GM18511 (cell line): ENCODE data around the gene PDHX.
"Not testable (repeated sequence)": the region's sequence is repeated elsewhere in the genome, so short reads cannot be mapped to it uniquely, and the experiment has no call there.

Source experiments
- ATAC-seq: cut with Tn5 transposase; IDR thresholded peaks from one replicate; pipeline ENCODE4 v1.9.1; 2021; ENCODE audit warnings: mild to moderate bottlenecking, moderate library complexity; ENCODE audit not compliant: unreplicated experiment

PDHX gene

DNA sequence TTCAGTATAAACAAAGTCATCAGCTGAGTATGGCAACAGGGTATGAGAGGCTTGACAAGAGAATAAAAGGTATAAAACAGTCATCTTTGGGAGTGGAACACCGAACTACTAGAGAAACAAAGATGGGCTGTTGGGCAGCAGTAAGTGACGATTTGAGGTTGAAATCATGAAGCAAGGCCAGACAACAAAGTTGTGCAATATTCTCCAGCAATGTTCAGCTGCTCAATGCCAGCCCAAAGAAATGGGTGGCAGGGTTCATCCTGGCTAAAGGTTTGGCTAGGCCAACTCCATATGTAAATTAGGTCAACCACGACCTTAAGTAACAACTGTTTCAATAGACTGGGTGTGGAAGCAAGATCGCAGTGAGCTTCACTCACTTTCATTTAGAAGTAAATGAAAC, 6.5 kb upstream of the PDHX start:
- no peak for ATAC-seq

DNA sequence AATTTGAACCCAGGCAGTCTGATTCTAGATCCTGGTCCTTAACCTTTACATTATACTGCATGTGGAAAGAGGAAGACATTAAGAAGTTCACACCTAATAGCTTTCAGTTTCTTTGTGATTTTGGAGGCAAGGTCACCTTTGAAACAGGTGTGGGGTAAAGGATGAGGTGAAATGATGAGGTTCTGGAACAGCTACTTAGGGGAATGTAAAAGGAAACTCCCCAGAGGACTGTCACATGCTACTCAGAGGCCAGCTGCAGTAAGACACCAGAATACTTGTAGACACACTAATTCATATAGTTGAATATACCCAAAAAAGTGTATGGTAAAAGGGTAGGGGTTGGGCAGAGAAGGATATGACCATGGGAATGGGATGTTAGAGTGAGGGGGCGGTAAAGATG, 5.6 kb upstream of the PDHX start:
- peak; percentile 67 for ATAC-seq

DNA sequence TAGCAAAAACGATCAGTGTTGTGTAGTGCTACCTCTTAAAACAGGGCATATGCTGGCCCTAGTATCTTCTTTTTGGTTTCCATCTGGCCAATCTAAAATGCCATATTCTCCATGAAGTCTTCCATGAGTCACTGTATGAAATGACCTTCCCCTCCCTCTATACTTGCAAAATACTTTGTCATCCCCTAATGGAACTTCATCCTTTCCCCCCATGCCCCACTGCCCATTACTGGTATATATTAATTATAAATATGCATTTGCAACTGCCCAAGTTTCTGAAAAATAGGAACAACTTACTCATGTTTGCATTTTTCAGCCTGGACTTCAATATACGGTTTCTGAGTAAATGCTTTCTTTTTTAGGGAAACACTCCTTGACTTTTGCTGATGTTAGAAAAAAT, 4.7 kb upstream of the PDHX start:
- no peak for ATAC-seq

- not testable (repeated sequence) for ATAC-seq
Observed at GRCh38 chr11:34913556-34913955, 2.9 kb upstream of the PDHX start.

- ATAC-seq, result peak; percentile 8
Observed at GRCh38 chr11:34915136-34916014, 1.0 kb upstream of the PDHX start.

DNA sequence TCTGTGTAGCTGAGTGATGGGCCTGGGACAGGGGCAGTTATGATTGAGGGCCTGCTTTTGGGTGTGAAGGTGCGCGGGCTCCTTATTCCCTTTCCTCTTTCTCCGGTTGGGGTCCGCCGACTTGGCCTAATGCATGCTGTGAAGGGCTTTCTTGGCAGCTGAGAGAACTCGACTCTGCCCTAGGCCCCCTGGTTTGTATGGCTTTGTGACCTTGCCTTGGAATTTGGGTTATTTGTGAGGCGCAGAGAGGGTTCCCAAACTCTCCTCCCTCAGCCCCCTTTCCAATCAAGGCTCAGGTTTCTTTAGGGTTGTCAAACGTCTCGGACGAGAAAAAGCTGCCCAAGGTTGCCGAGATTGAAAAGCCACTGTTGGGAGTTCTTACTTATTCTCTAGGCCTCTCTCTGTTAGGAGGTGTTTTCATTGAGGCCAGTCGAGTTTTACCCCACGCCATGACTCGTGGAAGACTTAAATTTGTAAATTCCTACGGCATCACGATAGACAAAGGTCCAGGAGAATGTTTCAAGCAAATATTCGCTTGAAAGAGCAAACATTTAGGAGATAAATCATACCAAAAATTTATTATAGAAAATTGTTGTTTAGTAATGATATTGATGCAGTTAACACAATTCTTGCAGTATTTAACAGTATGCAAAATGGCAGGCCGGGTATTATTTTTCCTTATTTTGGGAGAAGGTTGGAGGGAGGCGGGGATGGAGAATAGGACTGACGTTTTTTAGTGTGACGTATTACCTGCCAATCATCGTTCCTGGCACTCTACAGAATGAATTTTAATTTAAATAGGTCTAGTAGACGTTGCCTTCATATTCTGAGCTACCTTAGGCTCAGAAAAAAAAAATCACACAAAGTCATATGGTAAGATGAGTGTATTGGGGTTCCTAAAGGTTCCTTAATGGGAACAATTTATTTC, 689 bp downstream of the PDHX start:
- peak; percentile 38 for ATAC-seq

- ATAC-seq, result no peak
Observed at GRCh38 chr11:34921156-34921555, 4.7 kb downstream of the PDHX start.

- no peak for ATAC-seq
Observed at GRCh38 chr11:34924714-34925113, 8.3 kb downstream of the PDHX start.

GRCh38 chr11:34926101-34926830, 9.8 kb downstream of the PDHX start:
- ATAC-seq, result no peak

DNA sequence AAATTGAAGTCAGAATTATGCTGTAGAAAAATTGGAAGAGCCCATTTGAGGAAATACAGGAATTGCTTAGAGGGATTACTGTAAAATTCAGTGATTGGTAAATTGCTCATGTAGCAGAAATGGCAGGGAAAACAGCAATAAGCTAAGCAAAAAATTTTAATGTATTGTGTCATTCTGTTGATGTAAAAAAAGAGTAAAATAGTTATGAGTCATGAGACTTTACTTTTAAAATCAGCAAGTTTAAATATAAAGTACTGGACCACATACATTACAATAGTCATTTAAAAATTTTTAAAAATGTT, 10.4 kb downstream of the PDHX start:
- ATAC-seq, result no peak

DNA sequence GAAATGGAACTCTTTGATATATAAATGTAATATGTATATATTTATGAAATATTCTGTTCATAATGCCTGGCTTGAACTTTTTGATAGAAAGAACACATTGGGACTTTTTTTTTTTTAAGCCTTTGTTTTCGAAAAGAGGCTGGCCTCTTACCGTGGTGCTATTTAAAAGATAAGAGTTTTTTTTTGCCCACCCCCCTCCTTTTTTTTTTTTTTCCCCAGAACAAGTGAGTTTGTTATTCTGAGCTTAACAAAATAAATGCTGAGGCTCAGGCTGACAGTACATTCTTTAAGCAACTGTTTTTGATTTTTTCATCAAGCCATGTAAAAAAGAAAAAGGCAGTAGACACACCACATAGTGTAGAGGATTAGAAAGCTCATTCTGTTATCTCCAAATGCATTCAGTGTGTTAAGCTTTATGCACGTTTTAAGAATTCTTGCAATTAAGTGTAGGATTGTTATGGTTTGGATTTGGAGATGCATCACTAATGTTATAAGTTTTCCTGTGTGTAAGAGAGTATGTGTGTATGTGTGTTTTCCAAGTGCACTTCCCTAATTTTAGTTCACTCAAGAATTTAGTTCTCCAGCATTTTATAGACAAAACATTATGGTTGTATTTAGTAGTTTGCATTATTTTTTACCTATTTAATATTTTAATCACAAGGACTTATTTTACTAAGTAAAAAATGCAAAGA, 12.0 kb downstream of the PDHX start:
- ATAC-seq, result no peak

DNA sequence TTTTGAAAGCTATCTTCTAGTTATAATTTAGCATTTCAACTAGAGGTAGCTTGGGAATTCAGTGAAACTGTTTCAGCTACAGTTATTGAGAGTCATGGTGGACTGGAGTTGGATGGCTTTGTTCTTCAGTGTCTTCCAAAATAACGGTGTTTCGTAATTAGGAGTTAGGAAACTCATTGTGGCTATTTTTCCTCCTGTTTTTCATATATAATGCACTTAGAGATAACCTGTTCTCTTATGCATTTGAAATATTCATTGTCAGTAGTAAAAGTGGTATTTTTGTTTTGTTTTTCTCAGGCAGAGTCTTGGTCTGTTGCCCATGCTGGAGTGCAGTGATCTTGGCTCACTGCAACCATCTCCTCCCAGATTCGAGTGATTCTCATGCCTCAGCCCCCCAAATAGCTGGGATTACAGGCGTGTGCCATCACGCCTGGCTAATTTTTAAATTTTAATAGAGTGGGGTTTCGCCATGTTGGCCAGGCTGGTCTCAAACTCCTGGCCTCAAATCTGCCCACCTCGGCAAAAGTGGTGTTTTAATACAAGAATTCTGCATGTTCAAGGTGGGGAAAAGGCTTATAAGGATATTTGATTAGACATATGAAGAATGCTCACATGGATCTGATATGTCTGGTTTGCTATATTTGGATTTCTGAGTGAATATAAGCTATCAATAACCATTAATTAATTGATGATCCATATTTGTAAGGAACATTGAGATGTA, 12.7 kb downstream of the PDHX start:
- ATAC-seq, result no peak

DNA sequence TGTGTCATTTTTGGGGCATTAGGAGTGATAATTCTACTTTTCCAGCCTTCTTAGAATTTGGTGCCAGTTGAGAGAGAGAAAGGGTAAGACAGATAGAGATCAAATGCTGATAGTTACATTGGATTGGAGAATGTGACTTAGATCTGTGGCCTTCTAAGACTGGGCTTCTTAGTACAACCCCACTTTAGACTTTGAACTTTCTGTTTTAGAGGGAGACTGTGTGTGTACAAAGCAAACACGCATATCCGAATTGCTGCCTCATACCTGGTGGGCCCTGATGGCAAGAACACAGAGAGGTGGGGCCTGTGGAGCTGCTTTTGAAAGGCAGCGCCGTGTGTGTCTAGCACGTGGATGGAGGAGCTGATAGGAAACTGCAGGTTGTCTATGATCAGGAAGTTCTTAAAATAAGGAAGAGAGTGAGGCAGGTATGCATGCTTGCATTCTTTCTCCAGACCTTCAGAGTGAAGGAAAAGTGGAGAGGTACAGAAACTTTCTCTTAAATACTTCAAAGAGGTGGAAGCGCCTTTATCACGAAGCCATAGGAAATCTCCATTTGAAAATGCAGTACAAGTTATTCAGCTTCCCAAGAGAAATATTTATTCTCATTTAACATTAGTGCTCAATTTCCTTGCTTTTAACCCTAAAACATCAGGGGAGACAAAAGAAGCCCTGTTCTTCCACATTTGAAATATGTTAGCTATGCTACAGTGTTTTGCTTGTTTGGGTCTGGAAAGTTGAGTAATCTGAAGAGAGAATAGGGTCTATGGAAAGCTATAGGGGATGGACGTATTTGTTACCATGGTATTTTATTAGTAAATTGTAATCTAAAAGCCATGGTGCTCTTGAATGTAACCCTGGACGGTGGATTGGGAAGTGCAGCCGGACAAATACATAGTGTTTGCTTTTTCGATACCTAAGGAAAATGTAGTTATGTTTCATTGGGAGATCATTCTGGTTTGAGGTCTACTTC, 13.7 kb downstream of the PDHX start:
- ATAC-seq, result no peak

- ATAC-seq, result no peak
Observed at GRCh38 chr11:34936945-34937629, 20.7 kb downstream of the PDHX start.

GRCh38 chr11:34938611-34939010, 22.2 kb downstream of the PDHX start:
- ATAC-seq, result no peak

DNA sequence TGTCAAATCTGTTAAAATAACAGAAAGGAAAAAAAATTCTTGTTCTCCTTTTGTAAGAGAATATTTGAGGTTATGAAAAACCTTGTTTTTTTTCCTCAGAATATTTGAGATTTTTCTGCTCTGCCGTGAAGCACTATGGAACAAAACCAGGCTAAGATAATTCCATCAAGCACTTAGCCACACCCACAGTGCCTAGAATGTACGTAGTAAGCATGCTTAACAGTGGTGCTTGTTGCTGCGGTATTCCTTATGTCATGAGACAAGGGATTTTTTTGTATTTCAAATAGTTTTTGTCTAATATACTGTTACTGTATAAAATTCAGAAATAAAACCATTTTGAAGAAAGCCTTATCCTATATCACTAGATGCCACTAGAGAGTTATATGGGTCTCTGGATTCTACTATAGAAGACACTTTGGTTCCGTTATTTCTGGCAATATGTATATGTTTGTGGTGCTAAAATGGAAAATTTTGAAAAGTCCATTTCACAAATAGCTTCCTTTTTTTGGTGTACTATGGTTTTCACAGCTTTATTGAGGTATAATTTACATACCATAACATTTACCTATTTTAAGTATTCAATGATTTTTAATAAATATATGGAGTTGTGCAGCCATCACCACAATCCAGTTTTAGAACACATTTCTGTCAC, 23.7 kb downstream of the PDHX start:
- no peak for ATAC-seq

DNA sequence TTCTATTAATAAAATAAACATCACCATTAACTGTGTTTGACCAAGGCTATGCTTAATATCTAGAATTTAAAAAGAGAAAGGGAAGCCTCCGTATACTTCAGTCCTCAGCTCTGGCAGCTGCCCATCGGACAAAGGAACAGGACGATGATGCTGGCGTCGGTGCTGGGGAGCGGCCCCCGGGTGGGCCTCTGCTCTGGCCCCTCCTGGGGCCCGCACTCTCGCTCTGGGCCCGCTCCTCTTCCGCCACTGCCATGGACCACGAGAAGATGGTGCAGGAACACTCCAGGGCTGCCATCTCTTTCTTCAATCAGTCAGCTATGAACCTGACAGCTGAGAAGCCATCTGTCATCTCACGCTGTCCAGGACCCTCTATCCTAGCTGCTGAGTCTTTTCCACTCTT, 25.3 kb downstream of the PDHX start:
- no peak for ATAC-seq

DNA sequence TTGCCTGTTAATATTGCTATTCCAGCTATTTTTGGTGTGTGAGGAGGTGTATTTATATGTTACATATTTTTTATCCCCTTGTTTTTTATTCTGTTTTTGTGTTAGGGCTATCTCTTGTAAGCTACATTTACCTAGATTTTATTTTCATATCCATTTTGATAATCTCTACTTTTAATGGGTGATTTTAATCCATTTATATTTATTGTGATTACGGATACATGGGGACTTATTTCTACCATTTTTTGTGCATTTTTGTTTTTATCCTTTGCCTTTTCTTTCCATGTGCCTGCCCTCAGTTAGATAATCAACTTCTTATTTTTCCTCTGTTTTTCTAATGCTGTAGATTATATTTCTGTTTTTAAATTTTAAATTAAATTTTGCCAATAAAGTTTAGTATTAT, 28.3 kb downstream of the PDHX start:
- no peak for ATAC-seq
